ENCODE results near the gene ATP4A.

GRCh38 chr19:35609851-35610353 is 46.4 kb upstream of the ATP4A start:
- peak; percentile 49; the same call in 1 of the 2 replicates for TF ChIP-seq POLR2AphosphoS5 (IDR thresholded peaks at IDR 0.05; ENCODE audit: low read depth, low read length)
- peak; percentile 62; the same call in 1 of the 2 replicates for TF ChIP-seq POLR2A (IDR thresholded peaks at IDR 0.05; ENCODE audit: low read depth, low read length)
- no peak for TF ChIP-seq TAF1 (IDR thresholded peaks at IDR 0.05; ENCODE audit: low read depth, low read length)
- TF ChIP-seq SPI1 (IDR thresholded peaks at IDR 0.05; ENCODE audit: low read depth, low read length): peak; percentile 75
